Upper lobe of left lung (tissue), 4 donors: ENCODE data around the gene INSRR.

ENCODE experiments used
- CTCF ChIP-seq, 6 experiments: fragments of 450-650 bp in 4 of 6; fragments of 200-600 bp in 2 of 6; sonication (generic) in 2 of 6; IDR thresholded peaks; one replicate each; pipeline ENCODE4 v1.5.1; 2016 to 2019; ENCODE audit warnings: antibody characterized with exemption in 6 of 6
- POLR2A ChIP-seq, 4 donors: fragments of 450-650 bp; IDR thresholded peaks; one replicate each; pipeline ENCODE4 v1.5.1; 2016 to 2017; ENCODE audit warnings: antibody characterized with exemption in 4 of 4, mild to moderate bottlenecking in 2 of 4
- POLR2AphosphoS5 ChIP-seq, 2 donors: sonication (generic); formaldehyde crosslinking; IDR thresholded peaks; one replicate each; pipeline ENCODE4 v1.5.1; 2017; ENCODE audit warnings: antibody characterized with exemption in 2 of 2

- TF ChIP-seq POLR2A (IDR thresholded peaks at IDR 0.05) (no peak), CTCF (IDR thresholded peaks at IDR 0.05) (no peak), POLR2AphosphoS5 (IDR thresholded peaks at IDR 0.05) (no peak)
Measured at GRCh38 chr1:156896490-156897033, 37.6 kb upstream of the INSRR start.
